ENCODE data around the gene LTBP4. TPM values are rescaled to one million over a fixed set of nuclear protein-coding genes. Genes with fewer than 3 reads are reported as not detected.
A peak's percentile ranks its signal among the peaks of the same experiment; 100 is the strongest.

The LTBP4 gene
- 122 TPM for polyA plus RNA-seq (2013, experiment 1 of 2)
- polyA plus RNA-seq (2013, experiment 2 of 2), result 113 TPM

DNA sequence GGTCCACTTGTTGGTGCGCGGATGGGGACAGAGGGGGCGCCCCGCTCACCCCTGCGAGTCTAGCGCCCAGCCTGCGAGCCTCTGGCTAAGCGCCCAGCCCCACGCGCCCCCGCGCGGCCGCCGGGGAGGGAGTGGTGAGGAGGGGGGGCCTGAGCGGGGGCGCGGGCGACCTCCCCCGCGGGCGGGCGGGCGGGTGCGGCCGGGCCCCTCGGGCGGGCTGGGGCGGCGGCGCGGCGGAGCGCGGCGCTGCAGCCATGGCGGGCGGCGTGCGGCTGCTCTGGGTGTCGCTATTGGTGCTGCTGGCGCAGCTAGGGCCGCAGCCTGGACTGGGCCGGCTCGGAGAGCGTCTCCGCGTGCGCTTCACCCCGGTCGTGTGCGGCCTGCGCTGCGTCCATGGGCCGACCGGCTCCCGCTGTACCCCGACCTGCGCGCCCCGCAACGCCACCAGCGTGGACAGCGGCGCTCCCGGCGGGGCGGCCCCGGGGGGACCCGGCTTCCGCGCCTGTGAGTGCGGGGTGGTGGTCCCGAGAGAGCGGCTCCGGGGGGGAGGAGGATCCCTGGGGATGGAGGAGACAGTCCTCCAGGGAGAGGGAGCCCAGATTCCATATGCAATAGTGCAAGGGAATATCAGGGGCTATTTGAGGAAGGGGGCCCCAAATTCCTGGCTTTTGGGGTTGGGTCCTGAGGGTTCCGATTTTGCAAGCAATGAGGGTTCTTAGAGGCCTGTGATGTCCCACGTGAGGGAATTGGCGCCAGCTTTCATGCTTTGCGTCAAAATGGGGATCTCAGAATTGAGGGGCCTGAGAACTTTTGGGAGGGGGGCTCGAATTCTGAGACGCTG, at the start of gene LTBP4:
Gene LTBP4, plus strand, starts transcription at position 236 of the 841 bp plus-strand sequence. Its CDS starts 19 bp downstream, at position 255.
- no peak within 1 kb of the TSS for H3K9ac ChIP-seq (ENCODE audit: low read length)
- H2BK12ac ChIP-seq (ENCODE audit: low read length in 2 of 2), result peak within 1 kb of the TSS in 1 of 2 experiments; percentile 89
- WGBS, result 4% methylated on average over 61 of the region's 82 CpGs

GRCh38 chr19:40552848-40553247, 48.3 kb upstream of the LTBP4 start:
- no peak overlapping the region for H3K18ac ChIP-seq (ENCODE audit: low read depth in 1 of 2, low read length in 2 of 2)
- H3K27me3 ChIP-seq (ENCODE audit: control insufficient read depth in 1 of 2, insufficient read depth in 1 of 2, low read length in 2 of 2), result peaks cover 51 to 68% of the 10 kb centered on the region in 2 experiments
- 95% methylated on average over 2 of the region's 3 CpGs for WGBS
- H3K4me2 ChIP-seq (ENCODE audit: low read length, poor library complexity, severe bottlenecking), result no peak overlapping the region
- no peak for DNase-seq
- no peaks in the 10 kb centered on the region for H3K9me3 ChIP-seq (ENCODE audit: control insufficient read depth, low read length)
- no peak overlapping the region for H2AFZ ChIP-seq (ENCODE audit: low read depth, low read length)
- no peak overlapping the region for H3K4ac ChIP-seq (ENCODE audit: low read depth in 1 of 2, low read length in 2 of 2)
- no peak overlapping the region for H4K8ac ChIP-seq (ENCODE audit: low read length)
- peak overlapping the region in 1 of 2 experiments; percentile 20 for H3K14ac ChIP-seq (ENCODE audit: low read length in 2 of 2)
- no peak overlapping the region for H3K4me3 ChIP-seq (ENCODE audit: insufficient read depth in 1 of 2, low read depth in 1 of 2, low read length in 2 of 2)
- H2BK15ac ChIP-seq (ENCODE audit: low read depth, poor library complexity, severe bottlenecking), result no peak overlapping the region
- no peak overlapping the region for H2BK5ac ChIP-seq (ENCODE audit: low read depth, low read length, poor library complexity, severe bottlenecking)
- H3K79me1 ChIP-seq (replicated peaks; ENCODE audit: low read length, poor library complexity, severe bottlenecking), result no peaks in the 10 kb centered on the region
- H3K9ac ChIP-seq (ENCODE audit: low read length), result no peak overlapping the region
- no peak overlapping the region for H2BK120ac ChIP-seq (ENCODE audit: low read depth, low read length)
- no peak overlapping the region for H3K23ac ChIP-seq (ENCODE audit: low read length in 2 of 2)
- H2AK5ac ChIP-seq (ENCODE audit: low read length, severe bottlenecking), result no peak overlapping the region
- H4K91ac ChIP-seq (ENCODE audit: low read length), result no peak overlapping the region
- no peaks in the 10 kb centered on the region for H3K36me3 ChIP-seq (ENCODE audit: control insufficient read depth in 1 of 2, insufficient read depth in 2 of 2, low read depth in 1 of 2, low read length in 2 of 2)
- H3K27ac ChIP-seq (ENCODE audit: low read length, poor library complexity, severe bottlenecking), result no peak overlapping the region
- peaks cover 6% of the 10 kb centered on the region for H3K4me1 ChIP-seq (ENCODE audit: control insufficient read depth, insufficient read depth, low read depth, low read length)
- H2BK12ac ChIP-seq (ENCODE audit: low read length in 2 of 2), result no peak overlapping the region

More for the DNA sequence above, at the start of gene LTBP4:
- Histone ChIP-seq H2BK120ac (ENCODE audit: low read depth, low read length) (peak within 1 kb of the TSS; percentile 8), H4K91ac (ENCODE audit: low read length) (peak within 1 kb of the TSS; percentile 92), H3K18ac (ENCODE audit: low read depth in 1 of 2, low read length in 2 of 2) (peak within 1 kb of the TSS; percentile 89 to 94), H3K9me3 (ENCODE audit: control insufficient read depth, low read length) (no peaks in the 10 kb centered on the region), H2BK5ac (ENCODE audit: low read depth, low read length, poor library complexity, severe bottlenecking) (no peak within 1 kb of the TSS), H2BK15ac (ENCODE audit: low read depth, poor library complexity, severe bottlenecking) (peak within 1 kb of the TSS; percentile 82), H3K79me1 (replicated peaks; ENCODE audit: low read length, poor library complexity, severe bottlenecking) (peaks cover 1% of the 10 kb centered on the region), H3K4me1 (ENCODE audit: control insufficient read depth, insufficient read depth, low read depth, low read length) (peaks cover 46% of the 10 kb centered on the region), H3K14ac (ENCODE audit: low read length in 2 of 2) (peak within 1 kb of the TSS in 1 of 2 experiments; percentile 44), H3K4me2 (ENCODE audit: low read length, poor library complexity, severe bottlenecking) (peak within 1 kb of the TSS; percentile 75), H3K27me3 (ENCODE audit: control insufficient read depth in 1 of 2, insufficient read depth in 1 of 2, low read length in 2 of 2) (peaks cover 18 to 56% of the 10 kb centered on the region in 2 experiments), H3K4ac (ENCODE audit: low read depth in 1 of 2, low read length in 2 of 2) (peak within 1 kb of the TSS; percentile 53 to 93), H3K4me3 (ENCODE audit: insufficient read depth in 1 of 2, low read depth in 1 of 2, low read length in 2 of 2) (peak within 1 kb of the TSS; percentile 48 to 59), H3K36me3 (ENCODE audit: control insufficient read depth in 1 of 2, insufficient read depth in 2 of 2, low read depth in 1 of 2, low read length in 2 of 2) (peaks cover 0 to 7% of the 10 kb centered on the region in 2 experiments), H3K23ac (ENCODE audit: low read length in 2 of 2) (peak within 1 kb of the TSS in 1 of 2 experiments; percentile 67), H2AK5ac (ENCODE audit: low read length, severe bottlenecking) (no peak within 1 kb of the TSS), H4K8ac (ENCODE audit: low read length) (peak within 1 kb of the TSS; percentile 91), H3K27ac (ENCODE audit: low read length, poor library complexity, severe bottlenecking) (no peak within 1 kb of the TSS), H2AFZ (ENCODE audit: low read depth, low read length) (peak within 1 kb of the TSS; percentile 31)
- DNase-seq, result peak; percentile 56

GRCh38 chr19:40553885-40554857, 47.0 kb upstream of the LTBP4 start:
- no peak overlapping the region for H2AK5ac ChIP-seq (ENCODE audit: low read length, severe bottlenecking)
- H3K4ac ChIP-seq (ENCODE audit: low read depth in 1 of 2, low read length in 2 of 2), result no peak overlapping the region
- DNase-seq, result no peak
- no peak overlapping the region for H3K23ac ChIP-seq (ENCODE audit: low read length in 2 of 2)
- H3K4me2 ChIP-seq (ENCODE audit: low read length, poor library complexity, severe bottlenecking), result no peak overlapping the region
- H4K91ac ChIP-seq (ENCODE audit: low read length), result no peak overlapping the region
- H2BK15ac ChIP-seq (ENCODE audit: low read depth, poor library complexity, severe bottlenecking), result no peak overlapping the region
- 30% methylated on average over 63 of the region's 69 CpGs for WGBS
- H2BK5ac ChIP-seq (ENCODE audit: low read depth, low read length, poor library complexity, severe bottlenecking), result no peak overlapping the region
- H2BK120ac ChIP-seq (ENCODE audit: low read depth, low read length), result no peak overlapping the region
- peaks cover 46 to 62% of the 10 kb centered on the region in 2 experiments for H3K27me3 ChIP-seq (ENCODE audit: control insufficient read depth in 1 of 2, insufficient read depth in 1 of 2, low read length in 2 of 2)
- H3K4me3 ChIP-seq (ENCODE audit: insufficient read depth in 1 of 2, low read depth in 1 of 2, low read length in 2 of 2), result peak overlapping the region in 1 of 2 experiments; percentile 11
- H3K9ac ChIP-seq (ENCODE audit: low read length), result no peak overlapping the region
- H3K79me1 ChIP-seq (replicated peaks; ENCODE audit: low read length, poor library complexity, severe bottlenecking), result no peaks in the 10 kb centered on the region
- H3K18ac ChIP-seq (ENCODE audit: low read depth in 1 of 2, low read length in 2 of 2), result no peak overlapping the region
- H3K14ac ChIP-seq (ENCODE audit: low read length in 2 of 2), result no peak overlapping the region
- H4K8ac ChIP-seq (ENCODE audit: low read length), result no peak overlapping the region
- H3K36me3 ChIP-seq (ENCODE audit: control insufficient read depth in 1 of 2, insufficient read depth in 2 of 2, low read depth in 1 of 2, low read length in 2 of 2), result no peaks in the 10 kb centered on the region
- H3K27ac ChIP-seq (ENCODE audit: low read length, poor library complexity, severe bottlenecking), result no peak overlapping the region
- H2AFZ ChIP-seq (ENCODE audit: low read depth, low read length), result no peak overlapping the region
- peaks cover 4% of the 10 kb centered on the region for H3K4me1 ChIP-seq (ENCODE audit: control insufficient read depth, insufficient read depth, low read depth, low read length)
- H3K9me3 ChIP-seq (ENCODE audit: control insufficient read depth, low read length), result no peaks in the 10 kb centered on the region
- H2BK12ac ChIP-seq (ENCODE audit: low read length in 2 of 2), result no peak overlapping the region
